Kidney epithelial cell (primary cell): ENCODE measurements around the gene ULBP2. TPM values are rescaled to one million over a fixed set of nuclear protein-coding genes. Genes with fewer than 3 reads are reported as not detected.
A peak's percentile ranks its signal among the peaks of the same experiment; 100 is the strongest.
"Not testable (repeated sequence)": the region's sequence is repeated elsewhere in the genome, so short reads cannot be mapped to it uniquely, and the experiment has no call there.

Experiments
- DNase-seq: peaks from one replicate; pipeline ENCODE4 v3.0.0-alpha.2; 2010; ENCODE audit warnings: low read depth
- H3K27me3 ChIP-seq: 2 replicates; pipeline ENCODE4 v1.6.0; 2011; ENCODE audit warnings: low read length; ENCODE audit not compliant: control insufficient read depth, insufficient read depth
- H3K36me3 ChIP-seq: 2 replicates; pipeline ENCODE4 v1.5.1; 2011; ENCODE audit warnings: low read length; ENCODE audit not compliant: control insufficient read depth, insufficient read depth
- H3K4me3 ChIP-seq: 2 replicates; pipeline ENCODE4 v1.5.1; 2011; ENCODE audit warnings: low read depth, mild to moderate bottlenecking, control low read depth, low read length
- total RNA-seq: library from RNA; depleted of rRNA; stranded (reverse); fragments of >200 nt; gene quantifications from 2 replicates; pipeline ENCODE4 v1.2.3, GENCODE V29; 2015
- TF ChIP-seq, protein P1 (sequence below): IDR thresholded peaks from 2 replicates; pipeline ENCODE4 v1.5.1; 2011; ENCODE audit warnings: mild to moderate bottlenecking, moderate library complexity, low read length, control low read depth, inconsistent platforms; ENCODE audit not compliant: insufficient read depth, poor library complexity, severe bottlenecking

ULBP2 gene
- total RNA-seq, 1 donor from 2014 or later: 3.5 TPM

DNA sequence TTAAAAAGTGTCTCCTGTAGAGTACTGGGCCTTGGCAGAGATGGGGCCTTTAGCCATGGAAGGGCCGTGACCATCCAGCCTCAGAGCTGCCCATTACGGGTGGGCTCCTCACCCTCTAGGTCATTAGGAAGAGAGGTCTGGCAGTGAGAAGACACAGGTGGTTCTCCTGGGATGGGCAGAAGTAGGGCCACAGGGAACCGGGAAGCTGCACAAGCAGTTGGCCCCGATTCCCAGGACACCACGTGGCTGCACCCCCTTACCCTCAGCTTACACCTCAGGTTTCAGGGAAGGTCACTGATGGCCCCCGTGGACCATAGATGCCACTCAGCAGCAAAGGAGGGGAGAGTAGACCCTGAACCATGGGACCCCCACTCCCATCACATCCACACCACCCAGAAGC is 20.5 kb upstream of the ULBP2 start:
- H3K27me3 ChIP-seq: peaks cover 8% of the 10 kb centered on the region
- TF ChIP-seq, protein P1, sequence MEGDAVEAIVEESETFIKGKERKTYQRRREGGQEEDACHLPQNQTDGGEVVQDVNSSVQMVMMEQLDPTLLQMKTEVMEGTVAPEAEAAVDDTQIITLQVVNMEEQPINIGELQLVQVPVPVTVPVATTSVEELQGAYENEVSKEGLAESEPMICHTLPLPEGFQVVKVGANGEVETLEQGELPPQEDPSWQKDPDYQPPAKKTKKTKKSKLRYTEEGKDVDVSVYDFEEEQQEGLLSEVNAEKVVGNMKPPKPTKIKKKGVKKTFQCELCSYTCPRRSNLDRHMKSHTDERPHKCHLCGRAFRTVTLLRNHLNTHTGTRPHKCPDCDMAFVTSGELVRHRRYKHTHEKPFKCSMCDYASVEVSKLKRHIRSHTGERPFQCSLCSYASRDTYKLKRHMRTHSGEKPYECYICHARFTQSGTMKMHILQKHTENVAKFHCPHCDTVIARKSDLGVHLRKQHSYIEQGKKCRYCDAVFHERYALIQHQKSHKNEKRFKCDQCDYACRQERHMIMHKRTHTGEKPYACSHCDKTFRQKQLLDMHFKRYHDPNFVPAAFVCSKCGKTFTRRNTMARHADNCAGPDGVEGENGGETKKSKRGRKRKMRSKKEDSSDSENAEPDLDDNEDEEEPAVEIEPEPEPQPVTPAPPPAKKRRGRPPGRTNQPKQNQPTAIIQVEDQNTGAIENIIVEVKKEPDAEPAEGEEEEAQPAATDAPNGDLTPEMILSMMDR: no peak

GRCh38 chr6:149922091-149922490 is 19.7 kb upstream of the ULBP2 start:
- not testable (repeated sequence) for H3K36me3 ChIP-seq, H3K4me3 ChIP-seq, DNase-seq, H3K27me3 ChIP-seq

More for the DNA sequence above, 20.5 kb upstream of the ULBP2 start:
- Histone ChIP-seq H3K4me3 (no peak overlapping the region), H3K36me3 (no peaks in the 10 kb centered on the region)
- no peak for DNase-seq

DNA sequence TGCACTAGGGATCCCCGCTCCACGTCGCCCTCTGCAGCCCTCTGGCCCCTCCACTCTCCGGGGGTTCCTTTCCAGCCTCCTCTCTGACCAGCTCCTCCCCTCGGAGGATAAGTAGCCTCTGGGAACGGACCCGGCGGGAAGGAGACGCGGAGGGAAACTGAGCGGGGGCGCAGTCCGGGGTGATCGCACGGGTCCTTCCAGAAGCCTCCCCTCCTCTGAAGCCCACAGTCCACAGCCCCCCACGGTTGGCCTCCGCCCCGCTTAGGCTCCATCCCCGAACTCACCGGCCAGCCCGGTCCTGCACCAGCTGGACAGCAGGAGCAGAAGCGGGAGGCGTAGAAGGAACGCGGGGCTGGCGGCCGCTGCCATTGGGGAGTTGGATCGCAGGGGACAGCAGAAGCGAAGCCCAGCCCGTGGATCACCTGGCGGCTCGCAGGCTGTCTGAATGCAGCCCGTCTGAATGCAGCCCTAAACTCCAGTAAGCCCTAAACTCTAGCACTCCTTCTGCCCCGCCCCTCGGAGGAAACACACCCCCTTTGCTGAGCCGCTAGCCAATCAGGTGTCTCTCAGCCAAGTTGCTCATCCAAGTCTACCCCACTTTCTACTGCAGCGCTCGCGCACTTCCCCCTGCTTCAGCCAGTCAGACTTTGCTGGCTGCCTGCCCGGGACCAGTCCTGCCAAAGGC is 19.0 kb upstream of the ULBP2 start, which contains the start of gene RAET1G:
RAET1G (minus strand) TSS at position 480 of the 685 bp plus-strand sequence; CDS start at position 369, 111 bp downstream.
- DNase-seq: peak; percentile 80

GRCh38 chr6:149923327-149923986 is 18.4 kb upstream of the ULBP2 start:
- no peak for DNase-seq
- peak overlapping the region; percentile 49 for H3K4me3 ChIP-seq
- no peaks in the 10 kb centered on the region for H3K36me3 ChIP-seq
- H3K27me3 ChIP-seq: peaks cover 6% of the 10 kb centered on the region
- TF ChIP-seq, protein P1: no peak

More for the DNA sequence above, 19.0 kb upstream of the ULBP2 start, which contains the start of gene RAET1G:
- peak within 1 kb of the TSS; percentile 49 for H3K4me3 ChIP-seq
- H3K27me3 ChIP-seq: peaks cover 8% of the 10 kb centered on the region
- no peaks in the 10 kb centered on the region for H3K36me3 ChIP-seq
- TF ChIP-seq, protein P1: no peak

- Histone ChIP-seq H3K27me3 (peaks cover 12% of the 10 kb centered on the region), H3K36me3 (no peaks in the 10 kb centered on the region), H3K4me3 (no peak overlapping the region)
- TF ChIP-seq, protein P1: no peak
- DNase-seq: no peak
Observed at GRCh38 chr6:149924206-149924932, 17.4 kb upstream of the ULBP2 start.

DNA sequence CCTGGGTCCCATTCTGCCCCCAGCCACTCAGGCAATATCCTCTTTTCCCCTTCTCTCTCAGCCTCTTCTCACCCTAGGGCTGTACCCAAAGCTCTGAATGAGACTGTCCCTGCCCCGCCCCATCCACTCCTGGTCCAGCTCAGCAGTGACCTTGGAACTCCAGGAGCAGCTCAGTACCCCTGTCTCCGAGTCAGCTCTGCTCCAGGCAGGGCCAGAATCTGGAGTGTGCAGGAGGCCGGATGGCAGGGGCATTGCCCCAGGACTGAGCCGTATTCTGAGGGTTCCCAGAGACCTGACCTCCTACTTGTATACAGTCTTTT is 16.9 kb upstream of the ULBP2 start:
- peaks cover 16% of the 10 kb centered on the region for H3K27me3 ChIP-seq
- TF ChIP-seq, protein P1: no peak
- no peak overlapping the region for H3K4me3 ChIP-seq
- H3K36me3 ChIP-seq: no peaks in the 10 kb centered on the region
- DNase-seq: no peak
